Skin epidermis (tissue), 12 donors: ENCODE data around the gene LRCH1.

Experiments
- H3K27ac ChIP-seq, 21 experiments: fragments of 200-600 bp; sonication (generic) in 11 of 21; one replicate each; pipeline ENCODE4 v1.5.0; 2020; ENCODE audit warnings: mild to moderate bottlenecking in 3 of 21, inconsistent platforms in 2 of 21, moderate library complexity in 2 of 21
- H3K4me3 ChIP-seq, 7 experiments: fragments of 200-600 bp; sonication (generic) in 2 of 7; one replicate each; pipeline ENCODE4 v1.5.0; 2020; ENCODE audit warnings: inconsistent platforms in 2 of 7, mild to moderate bottlenecking in 2 of 7, moderate library complexity in 1 of 7

Gene LRCH1

GRCh38 chr13:46715363-46715762, 162.4 kb downstream of the LRCH1 start:
- Histone ChIP-seq H3K27ac (no peak overlapping the region), H3K4me3 (no peak overlapping the region)

GRCh38 chr13:46716821-46717220, 163.9 kb downstream of the LRCH1 start:
- H3K4me3 ChIP-seq: no peak overlapping the region
- H3K27ac ChIP-seq: no peak overlapping the region

- Histone ChIP-seq H3K27ac (no peak overlapping the region), H3K4me3 (no peak overlapping the region)
Observed at GRCh38 chr13:46717275-46717674, 164.3 kb downstream of the LRCH1 start.

GRCh38 chr13:46717856-46718255, 164.9 kb downstream of the LRCH1 start:
- Histone ChIP-seq H3K27ac (no peak overlapping the region), H3K4me3 (no peak overlapping the region)

- H3K27ac ChIP-seq: no peak overlapping the region
- no peak overlapping the region for H3K4me3 ChIP-seq
Observed at GRCh38 chr13:46720189-46720588, 167.2 kb downstream of the LRCH1 start.

- no peak overlapping the region for H3K27ac ChIP-seq
- H3K4me3 ChIP-seq: no peak overlapping the region
Observed at GRCh38 chr13:46721054-46721453, 168.1 kb downstream of the LRCH1 start.

GRCh38 chr13:46726347-46726746, 173.4 kb downstream of the LRCH1 start:
- H3K4me3 ChIP-seq: no peak overlapping the region
- no peak overlapping the region for H3K27ac ChIP-seq

- Histone ChIP-seq H3K27ac (no peak overlapping the region), H3K4me3 (no peak overlapping the region)
Observed at GRCh38 chr13:46728777-46729176, 175.8 kb downstream of the LRCH1 start.

- Histone ChIP-seq H3K4me3 (no peak overlapping the region), H3K27ac (no peak overlapping the region)
Observed at GRCh38 chr13:46731535-46731934, 178.6 kb downstream of the LRCH1 start.

GRCh38 chr13:46735425-46735824, 182.5 kb downstream of the LRCH1 start:
- H3K27ac ChIP-seq: no peak overlapping the region
- no peak overlapping the region for H3K4me3 ChIP-seq

- H3K27ac ChIP-seq: no peak overlapping the region
- no peak overlapping the region for H3K4me3 ChIP-seq
Observed at GRCh38 chr13:46736541-46737310, 183.8 kb downstream of the LRCH1 start.

- H3K27ac ChIP-seq: no peak overlapping the region
- H3K4me3 ChIP-seq: no peak overlapping the region
Observed at GRCh38 chr13:46738055-46738454, 185.1 kb downstream of the LRCH1 start.

GRCh38 chr13:46738766-46739165, 185.8 kb downstream of the LRCH1 start:
- H3K27ac ChIP-seq: no peak overlapping the region
- no peak overlapping the region for H3K4me3 ChIP-seq

- no peak overlapping the region for H3K4me3 ChIP-seq
- no peak overlapping the region for H3K27ac ChIP-seq
Observed at GRCh38 chr13:46739447-46740098, 186.6 kb downstream of the LRCH1 start.

GRCh38 chr13:46743191-46743590, 190.2 kb downstream of the LRCH1 start:
- Histone ChIP-seq H3K4me3 (no peak overlapping the region), H3K27ac (no peak overlapping the region)

- no peak overlapping the region for H3K27ac ChIP-seq
- H3K4me3 ChIP-seq: no peak overlapping the region
Observed at GRCh38 chr13:46745062-46745461, 192.1 kb downstream of the LRCH1 start.

GRCh38 chr13:46745706-46746105, 192.7 kb downstream of the LRCH1 start:
- no peak overlapping the region for H3K4me3 ChIP-seq
- H3K27ac ChIP-seq: no peak overlapping the region

- Histone ChIP-seq H3K4me3 (no peak overlapping the region), H3K27ac (no peak overlapping the region)
Observed at GRCh38 chr13:46747031-46747820, 194.3 kb downstream of the LRCH1 start.

- Histone ChIP-seq H3K4me3 (no peak overlapping the region), H3K27ac (no peak overlapping the region)
Observed at GRCh38 chr13:46748300-46748699, 195.3 kb downstream of the LRCH1 start.

GRCh38 chr13:46749951-46750350, 197.0 kb downstream of the LRCH1 start:
- Histone ChIP-seq H3K27ac (no peak overlapping the region), H3K4me3 (no peak overlapping the region)
